Embryonic facial prominence (tissue), 1 donor: ENCODE data around the gene CCDC88B.

ENCODE experiments used
- DNase-seq: peaks from one replicate; pipeline ENCODE4 v3.0.0-alpha.2; 2016; ENCODE audit errors: extremely low spot score

Gene CCDC88B

DNA sequence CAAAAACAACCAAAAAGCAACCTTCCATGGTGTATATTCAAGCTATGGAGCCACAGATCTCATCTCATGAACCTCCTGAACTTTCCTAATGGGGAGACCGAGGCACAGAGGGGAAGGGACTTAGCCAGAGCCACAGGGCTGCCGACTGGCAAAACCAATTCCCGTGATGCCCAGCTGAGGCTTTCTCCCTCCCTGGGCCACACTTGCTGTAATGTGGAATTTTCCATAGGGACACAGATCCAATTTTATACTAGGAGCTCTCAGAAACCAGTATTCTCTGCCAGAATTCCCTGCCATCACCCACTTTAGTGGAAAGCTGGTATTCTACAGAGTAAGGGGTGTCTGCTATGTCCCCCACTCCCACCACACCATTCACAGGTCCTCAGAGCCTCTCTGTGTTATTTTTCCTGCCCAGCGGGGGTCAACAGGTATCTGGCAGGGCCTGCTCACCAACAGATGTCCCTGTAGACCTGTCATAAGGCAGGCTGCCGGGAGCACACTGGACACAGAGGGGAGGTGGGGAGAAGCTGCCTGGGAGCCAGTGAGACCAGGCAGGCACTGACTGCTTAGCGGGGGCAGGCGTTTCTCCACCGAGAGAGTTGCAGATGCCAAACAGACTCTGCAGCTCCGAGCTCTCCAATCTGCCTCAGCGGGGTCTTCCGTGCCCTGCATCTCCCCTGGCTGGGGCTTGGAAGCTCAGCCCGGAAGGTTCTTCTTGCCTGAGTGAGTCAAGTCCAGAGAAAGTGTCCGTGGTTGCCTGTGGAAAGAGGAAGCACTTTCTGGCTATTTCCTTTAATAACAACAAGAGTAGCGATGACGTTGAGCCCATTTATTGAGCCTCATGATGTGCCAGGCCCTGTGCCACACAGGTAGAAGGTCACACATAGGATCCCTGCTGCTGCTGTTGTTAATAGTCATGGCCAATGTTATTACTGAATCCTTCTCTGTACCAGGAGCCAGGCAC is 45.3 kb downstream of the CCDC88B start:
- DNase-seq, result no peak

DNA sequence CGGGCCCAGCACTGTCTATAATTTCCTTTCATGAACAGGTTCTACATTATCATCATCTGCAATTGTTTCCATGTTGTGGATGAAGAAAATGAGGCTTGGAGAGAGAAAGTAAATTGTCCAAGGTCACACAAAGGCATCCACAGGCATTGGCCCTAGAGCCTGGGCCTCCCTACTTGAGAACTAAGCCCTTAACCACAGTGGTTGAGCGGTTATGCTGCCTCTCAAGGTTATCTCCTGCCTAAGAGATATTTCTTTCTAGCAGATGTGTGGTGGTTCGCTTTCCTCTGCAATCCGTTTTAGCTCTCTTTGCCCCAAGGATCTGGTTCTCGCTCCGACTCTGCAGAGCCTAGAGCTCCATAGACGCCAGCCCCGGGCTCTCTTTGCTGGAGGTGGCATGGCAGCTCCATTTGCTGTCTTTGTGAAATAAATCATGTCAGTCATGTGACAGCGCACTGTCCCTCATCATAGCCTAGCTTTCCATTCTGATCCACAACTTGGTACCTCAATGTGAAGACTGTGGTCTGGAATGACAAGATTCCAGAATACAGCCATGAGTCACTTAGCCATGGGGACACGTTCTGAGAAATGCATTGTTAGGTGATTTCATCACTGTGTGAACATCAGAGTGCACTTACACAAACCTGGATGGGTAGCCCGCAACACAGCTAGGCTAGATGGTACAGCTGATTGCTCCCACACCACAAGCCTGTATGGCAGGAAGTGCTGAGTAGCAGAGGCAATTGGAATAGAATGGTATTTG is 46.1 kb downstream of the CCDC88B start:
- no peak for DNase-seq

DNA sequence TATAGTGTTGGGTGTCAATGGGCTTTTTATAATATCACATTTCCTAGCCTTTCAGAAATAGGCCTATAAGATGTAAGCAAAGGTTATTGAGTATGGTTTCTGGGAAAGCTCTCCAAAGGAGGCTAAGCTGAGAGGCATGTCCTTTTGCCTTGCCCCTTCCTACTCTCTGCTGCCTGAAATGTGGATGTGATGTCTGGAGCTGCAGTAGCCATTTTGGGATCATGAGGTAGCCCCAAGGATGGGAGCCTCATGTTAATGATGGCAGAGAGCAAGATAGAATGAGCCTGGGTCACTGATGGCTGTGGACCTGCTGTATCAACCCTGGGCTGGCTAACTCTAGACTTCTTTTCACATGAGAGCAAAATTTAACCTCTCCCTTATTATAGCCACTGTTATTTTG is 47.9 kb downstream of the CCDC88B start:
- DNase-seq, result no peak

DNA sequence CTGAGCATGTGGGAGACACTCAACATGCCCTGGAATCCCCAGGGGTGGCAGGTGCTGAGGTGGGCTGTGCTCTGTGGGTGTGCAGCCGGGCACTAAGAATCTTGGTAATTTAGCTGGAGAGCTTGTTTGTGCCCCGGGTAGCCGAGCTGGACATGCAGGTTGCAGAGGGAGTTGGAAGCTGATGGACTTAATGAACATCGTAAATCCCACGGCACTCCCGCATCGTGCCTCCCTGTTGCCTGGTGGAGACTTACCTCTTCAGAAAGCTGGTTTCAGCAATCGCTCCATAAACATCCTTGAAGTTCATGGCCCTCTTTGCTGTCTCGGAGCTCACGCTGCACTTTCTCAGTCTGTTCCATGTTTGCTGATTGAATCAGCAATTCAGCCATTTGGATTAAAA is 48.9 kb downstream of the CCDC88B start:
- no peak for DNase-seq

DNA sequence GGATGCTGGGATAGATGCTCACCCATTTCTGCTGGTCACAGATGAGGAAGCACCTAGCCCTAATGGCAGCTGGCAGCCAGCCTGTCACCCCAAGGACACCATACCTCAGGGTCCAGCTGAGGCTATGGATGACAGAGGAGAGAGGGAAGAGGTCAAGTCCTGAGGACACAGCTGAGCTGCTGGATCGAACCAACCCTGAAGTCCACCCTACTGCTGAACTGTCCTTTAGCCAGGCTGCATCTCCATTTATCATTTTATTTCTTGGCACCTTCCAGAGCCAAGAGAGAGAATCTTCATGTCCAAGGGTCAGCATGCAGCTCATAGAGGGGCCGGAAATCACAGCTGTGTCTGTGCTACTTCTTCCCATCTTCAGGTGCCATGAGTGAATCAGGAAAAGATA is 49.8 kb downstream of the CCDC88B start:
- no peak for DNase-seq

DNA sequence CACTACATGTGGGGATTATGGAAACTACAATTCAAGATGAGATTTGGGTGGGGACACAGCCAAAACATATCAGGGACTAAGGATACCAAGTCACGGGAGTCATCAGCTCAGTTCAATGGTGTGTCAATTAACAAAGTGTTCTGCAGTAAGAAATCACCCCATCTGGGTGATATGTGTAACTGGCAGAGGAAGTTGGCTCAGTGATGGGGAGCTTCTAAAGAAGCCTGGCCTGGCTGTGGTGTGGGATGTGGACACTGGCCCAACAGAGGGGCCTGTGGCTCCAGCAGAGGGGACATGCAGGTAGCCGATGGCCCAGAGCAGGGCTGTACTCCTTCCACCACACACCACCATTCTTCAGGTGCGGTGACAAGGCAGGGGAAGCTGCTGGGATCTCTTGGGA is 50.6 kb downstream of the CCDC88B start:
- DNase-seq, result no peak

DNA sequence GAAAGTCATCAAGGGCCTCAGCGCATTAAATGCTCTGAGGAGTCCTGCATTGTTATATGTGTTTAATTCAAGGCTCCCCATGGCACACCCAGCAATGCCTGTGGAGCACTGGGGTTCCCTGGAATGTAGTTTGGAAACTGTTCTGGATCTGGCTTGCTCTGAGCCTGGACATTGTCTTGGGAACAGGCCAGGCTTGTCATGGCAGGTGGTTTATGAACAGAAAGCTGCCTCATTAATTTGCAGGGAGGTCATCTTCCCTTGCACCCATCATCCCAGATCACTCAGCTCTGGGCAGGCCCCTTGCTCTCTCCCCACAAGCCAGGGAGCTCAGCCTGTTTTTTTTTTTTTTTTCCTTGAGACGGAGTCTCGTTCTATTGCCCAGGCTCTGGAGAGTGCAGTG is 51.8 kb downstream of the CCDC88B start:
- DNase-seq, result no peak

DNA sequence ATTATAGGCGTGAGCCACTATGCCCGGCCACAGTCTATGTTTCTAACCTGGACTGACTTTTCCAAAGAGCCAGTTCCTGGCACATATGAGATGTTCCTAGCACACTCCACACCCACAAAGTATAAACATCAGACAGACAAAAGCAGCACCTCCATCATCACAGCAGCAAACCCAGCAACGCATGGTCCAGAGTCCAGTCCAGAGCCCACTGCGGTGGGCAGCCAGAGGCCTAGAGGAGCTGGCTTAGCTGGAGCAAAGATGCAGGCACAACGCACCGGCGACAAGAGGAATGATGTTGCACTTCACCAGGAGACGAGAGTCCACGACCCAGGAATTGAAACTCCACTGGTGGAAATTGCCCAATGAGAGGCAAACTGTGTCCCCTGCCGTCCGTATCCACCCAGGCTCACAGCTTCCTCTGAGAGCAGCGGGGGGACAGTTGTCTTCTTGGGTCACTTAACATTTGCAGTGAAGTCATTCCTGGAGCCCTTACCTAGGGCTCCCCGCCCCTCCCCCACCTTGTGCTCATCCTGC is 55.6 kb downstream of the CCDC88B start:
- no peak for DNase-seq

DNA sequence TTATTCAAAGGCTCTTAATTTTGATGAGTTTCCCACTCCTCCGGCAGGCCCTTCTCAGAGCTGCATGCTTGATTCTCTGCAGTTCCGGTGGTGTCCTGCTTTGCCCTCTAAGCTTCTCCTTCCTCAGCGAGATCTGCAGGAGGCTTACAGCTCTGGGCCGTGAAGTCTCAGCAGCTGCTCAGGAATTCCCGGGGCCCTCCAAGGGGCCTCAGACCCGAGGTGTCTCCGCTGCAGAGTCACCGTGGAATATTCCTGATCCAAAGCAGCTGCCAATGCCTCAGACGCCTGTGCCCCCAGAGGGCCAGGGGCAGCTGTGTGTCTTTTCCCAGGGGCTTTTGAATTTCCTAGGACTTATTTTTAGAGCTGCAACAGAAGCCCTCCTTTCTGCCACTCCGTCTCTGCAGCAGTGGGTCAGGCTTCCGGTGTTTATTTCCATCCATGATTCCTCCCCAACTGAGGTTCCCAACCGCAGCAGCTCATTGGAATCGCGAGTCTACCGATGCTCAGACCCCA is 56.1 kb downstream of the CCDC88B start:
- no peak for DNase-seq

DNA sequence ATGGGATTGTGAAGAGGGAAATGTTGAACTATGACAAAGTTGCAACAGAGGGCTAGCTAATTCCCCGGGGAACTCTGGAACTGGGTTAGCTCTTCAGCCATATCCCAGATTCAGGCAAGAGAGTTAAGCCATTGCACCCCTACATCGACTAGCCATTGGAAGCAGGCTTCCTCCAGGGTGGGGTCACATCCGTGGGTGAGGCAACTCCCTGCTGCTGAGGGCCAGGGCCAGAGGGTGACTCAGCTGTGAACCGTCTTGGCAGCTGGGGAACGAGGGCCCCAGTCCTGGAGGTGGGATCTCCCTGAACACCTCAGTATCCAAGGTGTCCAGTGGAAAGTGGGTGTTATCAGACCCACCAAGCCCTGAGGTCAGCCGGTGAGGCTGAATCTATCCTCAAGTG is 60.1 kb downstream of the CCDC88B start:
- no peak for DNase-seq

DNA sequence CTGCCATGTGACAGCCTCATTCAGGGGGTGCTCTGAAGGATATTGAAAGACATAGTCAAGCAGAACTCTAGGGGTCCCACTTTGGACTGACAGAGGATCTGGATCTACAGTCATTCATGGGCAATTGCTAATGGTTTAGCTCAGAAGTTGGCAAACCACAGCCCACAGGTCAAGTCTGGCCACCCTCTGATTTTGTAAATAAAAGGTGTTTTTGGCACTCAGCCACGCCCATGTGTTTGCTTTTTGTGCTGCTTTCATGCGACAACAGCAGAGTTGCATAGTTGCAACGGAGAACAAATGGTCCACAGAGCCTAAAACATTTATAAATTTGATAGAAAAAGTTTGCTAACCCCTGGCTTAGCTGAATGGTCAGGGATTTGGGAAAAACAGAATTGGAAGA is 60.7 kb downstream of the CCDC88B start:
- no peak for DNase-seq

DNA sequence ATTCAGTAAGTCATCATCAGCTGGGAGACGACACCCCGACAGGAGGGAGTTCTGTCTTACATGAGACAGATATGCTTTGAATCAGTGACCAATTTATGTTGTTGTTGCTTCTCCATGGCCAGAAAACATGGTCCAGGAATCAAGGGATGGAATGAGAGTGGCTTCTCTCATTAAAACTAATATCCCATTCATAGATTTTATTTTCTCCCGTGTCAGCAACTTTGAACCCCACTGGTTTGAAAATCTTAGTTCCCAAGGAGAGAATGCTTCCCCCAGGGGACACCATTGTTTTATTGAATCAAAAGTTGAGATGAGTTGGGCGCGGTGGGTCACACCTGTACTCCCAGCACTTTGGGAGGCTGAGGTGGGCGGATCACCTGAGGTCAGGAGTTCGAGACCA is 61.8 kb downstream of the CCDC88B start:
- no peak for DNase-seq

DNA sequence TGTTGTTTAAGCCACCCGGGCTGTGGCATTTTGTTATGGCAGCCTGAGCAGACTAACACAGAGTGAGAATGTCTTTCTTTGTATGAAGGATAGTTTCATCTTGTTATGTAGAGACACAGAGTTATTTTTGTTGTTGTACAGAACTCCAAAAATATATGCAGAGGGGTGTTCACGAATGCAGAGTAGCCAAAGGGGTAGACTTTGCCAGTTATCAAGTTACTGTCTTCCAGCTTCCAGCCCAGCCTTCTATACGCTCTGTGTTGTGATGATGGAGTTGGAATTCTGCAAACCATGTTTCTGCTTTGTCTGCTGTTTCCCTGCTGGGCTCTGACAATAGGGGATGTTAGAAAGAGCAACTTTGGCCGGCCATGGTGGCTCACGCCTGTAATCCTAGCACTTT is 63.1 kb downstream of the CCDC88B start:
- DNase-seq, result no peak

DNA sequence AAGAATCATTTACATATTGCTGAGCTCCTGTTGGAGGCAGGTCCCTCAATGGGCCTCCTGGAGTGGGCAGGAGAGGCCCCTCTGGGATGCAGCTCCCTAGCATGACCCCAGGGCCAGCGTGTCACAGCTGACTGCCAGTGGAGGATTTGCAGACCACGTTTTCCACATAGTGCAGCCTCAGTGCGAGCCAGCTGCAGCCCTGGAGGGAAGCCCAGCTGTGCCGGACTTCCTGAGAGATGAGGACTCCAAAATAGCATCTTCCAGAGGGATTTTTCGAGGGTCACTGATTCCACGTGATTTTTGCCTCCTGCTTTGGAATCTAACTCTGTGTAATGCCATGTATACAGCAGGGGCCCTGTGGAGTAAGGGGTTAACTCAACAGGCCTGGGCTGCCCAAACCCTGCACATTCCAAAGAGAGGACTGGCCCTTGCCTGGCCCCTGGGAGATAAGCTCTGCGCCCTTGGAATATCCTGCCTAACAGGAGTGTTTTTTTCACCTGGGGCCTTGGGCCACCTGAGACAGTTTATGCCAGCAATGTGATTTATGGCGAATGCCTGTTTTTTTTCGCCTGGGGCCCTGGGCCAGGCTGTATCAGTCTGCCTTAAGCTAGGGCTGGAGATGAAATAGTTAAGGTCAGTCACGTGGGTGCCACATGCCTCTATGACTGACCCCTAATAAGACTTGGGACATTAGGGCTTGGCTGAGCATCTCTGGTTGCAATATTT is 66.4 kb downstream of the CCDC88B start:
- DNase-seq, result no peak
